HepG2 (cell line): ENCODE measurements around the gene TEX261.

Experiments
- EP300 ChIP-seq, 3 experiments: sonication (generic) in 1 of 3; formaldehyde crosslinking in 1 of 3; IDR thresholded peaks; 2 replicates each; pipeline versions ENCODE4 v1.5.1 to v1.6.1; 2011 to 2020; ENCODE audit warnings: low read depth in 2 of 3, low read length in 2 of 3, borderline replicate concordance in 1 of 3, improper control_type of control experiment in 1 of 3, mild to moderate bottlenecking in 1 of 3, missing genetic modification reagents in 1 of 3, moderate library complexity in 1 of 3
- SKIL ChIP-seq: sonication (generic); formaldehyde crosslinking; IDR thresholded peaks from 2 replicates; pipeline ENCODE4 v1.8.0; 2022; ENCODE audit warnings: missing genetic modification reagents, mild to moderate bottlenecking, moderate library complexity, borderline replicate concordance
- ZNF160 ChIP-seq: sonication (generic); formaldehyde crosslinking; IDR thresholded peaks from 2 replicates; pipeline ENCODE4 v1.8.0; 2022; ENCODE audit warnings: mild to moderate bottlenecking, inconsistent platforms, missing genetic modification reagents
- ZNF260 ChIP-seq: sonication (generic); formaldehyde crosslinking; IDR thresholded peaks from 2 replicates; pipeline ENCODE4 v1.4.0; 2020; ENCODE audit warnings: missing genetic modification reagents, low read depth, mild to moderate bottlenecking, borderline replicate concordance
- ZNF329 ChIP-seq: sonication (generic); formaldehyde crosslinking; IDR thresholded peaks from 2 replicates; pipeline ENCODE4 v1.9.0; 2021; ENCODE audit warnings: low read depth, mild to moderate bottlenecking, missing genetic modification reagents
- ZNF414 ChIP-seq: sonication (generic); formaldehyde crosslinking; IDR thresholded peaks from 2 replicates; pipeline ENCODE4 v1.5.0; 2020; ENCODE audit warnings: missing genetic modification reagents
- ZNF549 ChIP-seq: sonication (generic); formaldehyde crosslinking; IDR thresholded peaks from 2 replicates; pipeline ENCODE4 v1.5.0; 2020; ENCODE audit warnings: missing genetic modification reagents

- no peak for TF ChIP-seq ZNF329 (CRISPR knock-in tag)
- no peak for TF ChIP-seq ZNF160 (CRISPR knock-in tag)
- no peak for TF ChIP-seq EP300 (IDR thresholded peaks at IDR 0.05; ENCODE audit: low read depth in 2 of 2, low read length in 2 of 2)
- TF ChIP-seq EP300 (CRISPR knock-in tag; IDR thresholded peaks at IDR 0.05; ENCODE audit: borderline replicate concordance): no peak
- TF ChIP-seq ZNF549 (CRISPR knock-in tag): no peak
- TF ChIP-seq ZNF414: no peak
- no peak for TF ChIP-seq ZNF260 (CRISPR knock-in tag)
- no peak for TF ChIP-seq SKIL
Observed at GRCh38 chr2:70986499-70987189, 8.0 kb downstream of the TEX261 start.
